Adipose tissue (tissue), 3 donors: ENCODE data around the gene UBE2E2. TPM values are rescaled to one million over a fixed set of nuclear protein-coding genes. Genes with fewer than 3 reads are reported as not detected.
"Not testable (repeated sequence)": the region's sequence is repeated elsewhere in the genome, so short reads cannot be mapped to it uniquely, and the experiment has no call there.

Source experiments
- H3K27ac ChIP-seq: one replicate; pipeline ENCODE4 v1.5.1; 2013; ENCODE audit warnings: low read depth, low read length
- WGBS, 3 donors: extraction: QIAGEN DNeasy Blood & Tissue Kit; methylation state at CpG; one replicate each; pipeline ENCODE4 v1.1.7; 2013; 5-methylcytosine and 5-hydroxymethylcytosine counted together
- polyA plus RNA-seq, 3 donors: library from polyadenylated mRNA; stranded (reverse); fragments of 200-250 nt; gene quantifications; one replicate each; pipeline ENCODE4 v1.2.3, GENCODE V29; 2013
- donor health status: healthy with polysubstance abuse.
- donor health status: Bipolar disorder and iron deficiency.
- donor health status: healthy.

UBE2E2 gene
- polyA plus RNA-seq, 3 donors, result 5.5 to 32.2 (median 24.3) TPM

GRCh38 chr3:23336853-23337252 lies 133.7 kb downstream of the UBE2E2 start:
- not testable (repeated sequence) for H3K27ac ChIP-seq
- WGBS, 3 donors, result 98% methylated on average over 4 of the region's 4 CpGs

GRCh38 chr3:23341147-23341838 lies 138.2 kb downstream of the UBE2E2 start:
- 8 to 22% (median 19%) methylated on average over 1 of the region's 1 CpG for WGBS, 3 donors
- no peak overlapping the region for H3K27ac ChIP-seq

GRCh38 chr3:23342343-23342742 lies 139.2 kb downstream of the UBE2E2 start:
- 91 to 93% (median 93%) methylated on average over 4 of the region's 4 CpGs for WGBS, 3 donors
- no peak overlapping the region for H3K27ac ChIP-seq

GRCh38 chr3:23343509-23343908 lies 140.4 kb downstream of the UBE2E2 start:
- 91 to 96% (median 96%) methylated on average over 7 of the region's 7 CpGs for WGBS, 3 donors
- no peak overlapping the region for H3K27ac ChIP-seq

DNA sequence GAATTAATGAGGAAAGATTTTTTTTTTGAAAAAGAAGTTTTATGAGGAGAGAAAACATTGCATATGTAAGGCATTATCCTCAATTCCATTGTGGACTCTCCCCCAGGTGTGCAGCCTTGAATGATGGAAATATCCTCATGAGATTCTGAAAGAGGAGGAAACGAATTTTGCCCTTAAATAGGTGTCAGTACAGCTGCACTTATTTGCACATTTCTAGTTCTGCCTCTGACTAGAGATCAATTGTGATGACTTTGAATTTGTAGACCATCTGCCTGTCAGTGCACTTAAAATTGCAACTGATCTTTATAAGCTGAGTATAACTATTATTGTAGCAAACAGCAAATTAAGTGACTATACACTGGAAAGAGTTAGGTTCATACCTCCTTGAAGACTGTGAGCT lies 141.8 kb downstream of the UBE2E2 start:
- no peak overlapping the region for H3K27ac ChIP-seq
- 58 to 83% (median 77%) methylated on average over 1 of the region's 1 CpG for whole genome bisulfite sequencing, 3 donors

DNA sequence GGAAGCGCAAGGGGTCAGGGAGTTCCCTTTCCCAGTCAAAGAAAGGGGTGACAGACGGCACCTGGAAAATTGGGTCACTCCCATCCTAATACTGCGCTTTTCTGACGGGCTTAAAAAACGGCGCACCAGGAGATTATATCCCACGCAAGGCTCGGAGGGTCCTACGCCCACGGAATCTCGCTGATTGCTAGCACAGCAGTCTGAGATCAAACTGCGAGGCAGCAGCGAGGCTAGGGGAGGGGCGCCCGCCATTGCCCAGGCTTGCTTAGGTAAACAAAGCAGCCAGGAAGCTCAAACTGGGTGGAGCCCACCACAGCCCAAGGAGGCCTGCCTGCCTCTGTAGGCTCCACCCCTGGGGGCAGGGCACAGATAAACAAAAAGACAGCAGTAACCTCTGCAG lies 146.3 kb downstream of the UBE2E2 start:
- 97 to 98% (median 97%) methylated on average over 14 to 15 of the region's 15 CpGs for WGBS, 3 donors
- H3K27ac ChIP-seq, result not testable (repeated sequence)

DNA sequence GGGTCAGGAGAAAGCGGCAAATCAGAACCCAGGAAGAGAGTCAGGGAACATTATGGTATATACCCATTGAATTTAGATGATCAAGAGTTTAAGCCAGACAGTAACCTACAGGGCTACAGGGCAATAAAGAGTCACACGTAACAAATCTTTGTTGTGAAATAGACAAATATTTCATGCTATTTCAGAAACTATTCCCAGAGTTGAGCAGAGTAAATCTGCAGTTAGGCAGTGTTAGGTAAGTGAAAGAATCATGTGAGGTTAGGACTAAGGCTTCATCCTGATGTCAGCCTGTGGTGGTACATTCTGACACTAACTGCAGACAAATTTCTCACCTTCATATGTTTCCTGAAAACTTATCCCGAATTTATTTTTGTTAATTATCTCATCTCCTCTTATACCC lies 153.0 kb downstream of the UBE2E2 start:
- H3K27ac ChIP-seq, result no peak overlapping the region
- 78 to 92% (median 78%) methylated on average over 3 of the region's 3 CpGs for WGBS, 3 donors

GRCh38 chr3:23356923-23357322 lies 153.8 kb downstream of the UBE2E2 start:
- 81 to 91% (median 88%) methylated on average over 3 of the region's 3 CpGs for WGBS, 3 donors
- H3K27ac ChIP-seq, result no peak overlapping the region

DNA sequence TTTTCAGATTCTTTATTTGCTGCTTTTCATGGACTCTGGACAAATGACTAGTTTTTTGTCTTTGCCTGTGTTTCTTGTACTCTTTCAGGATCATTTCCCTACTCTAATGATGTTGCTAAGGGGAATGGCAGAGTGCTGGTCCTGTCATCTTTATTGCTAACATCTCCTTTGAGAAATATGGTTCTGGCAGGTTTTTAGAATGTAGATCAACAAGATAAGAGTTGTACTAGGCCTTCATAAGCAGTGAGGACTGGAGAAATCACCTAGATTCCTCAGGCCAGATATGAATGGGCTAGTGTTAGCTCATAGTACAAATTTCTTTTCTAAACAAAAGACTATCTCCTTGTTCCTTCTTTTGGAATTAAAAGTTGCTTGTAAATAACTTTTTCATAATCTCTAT lies 156.0 kb downstream of the UBE2E2 start:
- H3K27ac ChIP-seq, result no peak overlapping the region

DNA sequence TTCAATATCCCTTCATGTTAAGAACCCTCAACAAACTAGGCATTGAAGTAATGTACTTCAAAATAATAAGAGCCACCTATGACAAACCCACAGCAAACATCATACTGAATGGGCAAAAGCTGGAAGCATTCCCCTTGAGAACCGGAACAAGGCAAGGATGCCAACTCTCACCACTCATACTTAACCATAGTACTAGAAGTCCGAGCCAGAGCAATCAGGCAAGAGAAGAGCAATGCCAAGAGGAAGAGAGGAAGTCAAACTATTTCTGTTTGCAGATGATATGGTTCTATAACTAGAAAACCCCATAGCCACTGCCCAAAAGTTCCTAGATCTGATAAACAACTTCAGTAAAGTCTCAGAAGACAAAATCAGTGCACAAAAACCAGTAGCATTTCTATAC lies 161.9 kb downstream of the UBE2E2 start:
- 43 to 77% (median 46%) methylated on average over 2 of the region's 2 CpGs for WGBS, 3 donors

GRCh38 chr3:23368731-23369130 lies 165.6 kb downstream of the UBE2E2 start:
- WGBS, 3 donors, result 60 to 74% (median 69%) methylated on average over 1 of the region's 1 CpG
- H3K27ac ChIP-seq, result no peak overlapping the region

More for the DNA sequence above, 161.9 kb downstream of the UBE2E2 start:
- no peak overlapping the region for H3K27ac ChIP-seq

DNA sequence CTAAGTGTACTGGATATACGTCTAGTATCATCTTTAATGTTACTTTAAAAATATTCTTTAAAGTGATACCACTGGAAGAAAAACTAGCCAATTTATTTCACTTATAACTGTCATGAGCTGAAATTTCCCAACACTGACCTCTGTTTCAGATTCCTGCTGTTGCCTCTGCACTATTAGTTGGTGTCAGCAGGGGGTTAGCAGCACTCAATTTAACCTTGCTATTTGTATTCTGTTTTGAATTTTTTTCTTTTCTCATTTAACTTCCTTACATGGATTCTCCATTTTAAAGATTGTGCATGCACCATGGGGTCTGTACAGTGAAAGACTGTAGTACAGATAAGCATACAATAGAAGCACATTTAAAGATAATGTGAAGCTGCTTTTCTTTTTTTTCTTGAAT lies 169.2 kb downstream of the UBE2E2 start:
- WGBS, 3 donors, result 55 to 66% (median 61%) methylated on average over 1 of the region's 1 CpG
- H3K27ac ChIP-seq, result no peak overlapping the region

- WGBS, 3 donors, result 95 to 99% (median 95%) methylated on average over 3 of the region's 3 CpGs
Observed at GRCh38 chr3:23376516-23377248, 173.6 kb downstream of the UBE2E2 start.

DNA sequence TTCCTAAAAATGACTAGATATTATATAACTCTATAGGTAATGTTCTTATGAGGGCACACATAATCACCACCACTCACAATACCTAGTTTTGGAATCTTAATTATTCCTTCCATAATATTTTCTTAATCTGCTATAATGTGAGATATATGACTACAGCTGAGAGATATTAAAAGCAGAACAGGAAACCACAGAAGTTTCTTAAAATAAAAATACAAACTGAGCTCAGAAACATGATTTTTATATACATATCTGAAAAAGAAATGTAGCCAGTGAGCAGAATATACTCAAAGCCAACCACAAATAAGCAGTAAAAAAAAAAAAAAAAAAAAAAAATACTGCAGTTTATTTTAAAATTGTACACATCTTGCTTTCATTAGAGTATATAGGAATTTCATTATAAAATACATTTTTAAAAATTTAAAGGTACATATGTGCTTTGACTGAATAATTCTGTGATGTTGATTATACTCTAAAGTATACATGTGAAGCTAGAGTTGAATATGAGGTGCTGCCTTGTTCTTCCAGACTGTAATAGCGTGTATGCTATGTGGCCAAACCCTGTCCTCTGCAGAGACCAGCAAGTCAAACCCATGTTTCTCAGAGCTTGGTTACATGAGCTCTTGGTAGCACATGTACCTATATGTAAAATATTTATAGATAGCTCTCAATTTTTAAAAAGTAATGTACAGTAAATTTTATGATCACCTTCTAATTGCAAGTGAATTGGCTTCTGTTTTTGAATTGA lies 175.0 kb downstream of the UBE2E2 start:
- H3K27ac ChIP-seq, result no peak overlapping the region
- 93 to 96% (median 95%) methylated on average over 1 of the region's 1 CpG for WGBS, 3 donors

More at GRCh38 chr3:23376516-23377248, 173.6 kb downstream of the UBE2E2 start:
- H3K27ac ChIP-seq, result no peak overlapping the region

- WGBS, 3 donors, result 89 to 92% (median 91%) methylated on average over 3 of the region's 3 CpGs
- H3K27ac ChIP-seq, result no peak overlapping the region
Observed at GRCh38 chr3:23383875-23384274, 180.7 kb downstream of the UBE2E2 start.

DNA sequence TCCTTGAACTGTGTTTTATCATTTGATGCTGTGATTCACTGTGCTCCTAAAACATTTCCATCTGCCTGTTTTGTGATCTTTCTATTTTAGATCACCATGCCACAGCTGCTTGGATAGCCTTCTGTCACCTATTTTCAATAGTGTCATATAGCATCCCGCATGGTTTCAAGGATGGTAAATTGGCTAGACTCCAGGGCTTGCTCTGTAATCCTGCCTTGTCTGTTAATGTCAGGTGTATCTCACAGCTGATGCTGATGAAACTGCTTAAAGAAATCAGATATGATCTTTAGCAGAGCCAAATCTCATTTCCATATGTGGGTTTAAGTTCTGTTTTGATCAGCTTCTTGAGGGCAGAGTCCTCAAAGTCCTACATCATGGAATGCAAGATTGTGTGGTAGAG lies 182.2 kb downstream of the UBE2E2 start:
- no peak overlapping the region for H3K27ac ChIP-seq
- WGBS, 3 donors, result 40 to 82% (median 54%) methylated on average over 1 of the region's 1 CpG

DNA sequence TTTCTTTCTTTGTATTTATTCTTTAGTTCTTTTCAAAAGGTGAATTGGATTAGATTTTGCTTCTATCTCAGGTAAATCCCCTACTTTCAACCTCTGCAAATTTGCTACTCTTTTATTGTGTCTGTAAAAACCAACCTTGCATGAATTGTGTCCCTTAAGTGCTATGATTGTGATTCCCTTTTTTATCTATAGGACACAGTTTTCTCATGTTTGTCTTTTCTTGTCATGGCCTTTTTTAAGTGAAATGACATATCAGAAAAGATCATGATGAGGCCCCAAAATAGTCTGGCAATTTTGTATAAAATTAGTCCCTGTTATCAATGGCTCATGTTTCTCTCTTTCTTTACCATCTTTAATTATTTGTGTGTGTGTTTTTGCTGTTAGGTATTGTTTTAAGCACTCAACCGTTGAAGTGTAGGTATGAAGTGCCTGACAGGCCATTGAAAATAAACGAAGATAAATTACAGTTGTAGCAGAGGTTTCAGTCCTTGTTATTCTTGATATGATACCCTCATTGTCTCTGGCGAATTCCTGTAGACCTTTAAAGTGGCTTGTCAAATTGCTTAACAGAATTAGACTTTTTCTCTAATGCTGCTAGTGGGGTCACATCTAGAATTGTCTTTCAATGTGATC lies 184.3 kb downstream of the UBE2E2 start:
- H3K27ac ChIP-seq, result no peak overlapping the region
- WGBS, 3 donors, result 68 to 74% (median 72%) methylated on average over 3 of the region's 3 CpGs

DNA sequence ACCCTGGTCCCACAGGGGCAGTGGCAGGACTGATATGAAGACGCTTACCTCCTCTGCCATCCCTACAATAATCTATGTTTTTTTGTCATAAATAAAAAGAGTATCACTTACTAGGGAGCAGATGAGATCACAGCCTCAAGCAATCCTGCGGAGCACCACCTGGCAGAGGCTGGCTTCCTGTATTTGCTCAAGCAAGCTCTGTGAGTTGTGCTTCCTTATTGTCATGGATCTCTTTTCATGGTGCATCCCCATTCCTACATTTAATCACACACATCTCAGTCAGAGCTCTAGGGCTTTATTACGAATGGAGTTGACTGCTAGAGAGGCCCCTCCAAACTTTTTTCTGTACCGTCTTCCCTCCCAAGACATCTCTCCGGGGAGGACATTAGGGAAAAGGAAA lies 186.0 kb downstream of the UBE2E2 start:
- no peak overlapping the region for H3K27ac ChIP-seq
- 84 to 89% (median 87%) methylated on average over 5 of the region's 5 CpGs for WGBS, 3 donors

DNA sequence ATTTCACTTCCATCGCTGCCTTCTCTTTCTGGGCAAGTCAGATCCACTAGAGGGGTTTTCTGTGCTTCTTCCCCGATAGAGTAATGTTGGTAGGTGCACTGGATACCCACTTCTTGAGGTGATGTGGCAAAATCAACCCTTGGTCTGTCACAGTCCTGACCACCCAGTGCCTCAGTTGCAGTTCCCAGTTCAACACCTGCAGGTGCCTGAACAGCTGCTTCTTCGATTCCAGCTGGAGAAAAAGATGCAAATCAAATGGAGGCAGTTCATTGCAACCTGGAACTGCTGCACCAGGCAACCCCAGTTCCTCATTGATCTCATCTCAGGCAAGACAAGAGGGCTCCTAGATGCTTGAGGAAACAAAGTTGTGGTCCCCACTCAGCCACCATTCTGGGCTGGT lies 186.6 kb downstream of the UBE2E2 start:
- WGBS, 3 donors, result 94 to 97% (median 95%) methylated on average over 3 of the region's 3 CpGs
- no peak overlapping the region for H3K27ac ChIP-seq
